Activated CD8-positive, alpha-beta memory T cell treated with anti-CD3 and anti-CD28 coated beads for 48 hours (primary cell): ENCODE results near the gene LRRC36.

Source experiments
- DNase-seq, 3 experiments: peaks; one replicate each; pipeline ENCODE4 v3.0.0-alpha.2; 2020; ENCODE audit warnings: low read depth in 2 of 3, low spot score in 2 of 3

LRRC36 gene

GRCh38 chr16:67389911-67390815 is 63.5 kb downstream of the LRRC36 start:
- DNase-seq, result no peak

GRCh38 chr16:67390816-67391423 is 64.3 kb downstream of the LRRC36 start:
- no peak for DNase-seq

GRCh38 chr16:67391424-67392300 is 65.0 kb downstream of the LRRC36 start:
- DNase-seq, result no peak

GRCh38 chr16:67392301-67393059 is 65.9 kb downstream of the LRRC36 start:
- no peak for DNase-seq

GRCh38 chr16:67393111-67393787 is 66.6 kb downstream of the LRRC36 start, which contains the start of gene TPPP3:
Gene TPPP3 (minus strand): TSS chr16:67393498. CDS start chr16:67391111, 2,387 bp downstream.
- peak in 1 of 3 experiments; percentile 23 for DNase-seq

GRCh38 chr16:67393788-67394154 is 67.2 kb downstream of the LRRC36 start:
- no peak for DNase-seq

- DNase-seq, result no peak
These were observed 67.8 kb downstream of the LRRC36 start for GRCh38 chr16:67394155-67395104.

- no peak for DNase-seq
These were observed 68.5 kb downstream of the LRRC36 start for GRCh38 chr16:67395105-67395457.

- no peak for DNase-seq
These were observed 69.0 kb downstream of the LRRC36 start for GRCh38 chr16:67395458-67396158.

GRCh38 chr16:67396159-67397035 is 69.8 kb downstream of the LRRC36 start:
- no peak for DNase-seq

- DNase-seq, result no peak
These were observed 70.6 kb downstream of the LRRC36 start for GRCh38 chr16:67397036-67397801.

GRCh38 chr16:67397812-67398545 is 71.4 kb downstream of the LRRC36 start:
- DNase-seq, result no peak

- DNase-seq, result no peak
These were observed 72.1 kb downstream of the LRRC36 start for GRCh38 chr16:67398546-67399217.

GRCh38 chr16:67399218-67399733 is 72.7 kb downstream of the LRRC36 start:
- DNase-seq, result peak in 1 of 3 experiments; percentile 54
